Ectodermal cell (in vitro differentiated cells): ENCODE data around the gene NCAPH2.
"Not testable (repeated sequence)": the region's sequence is repeated elsewhere in the genome, so short reads cannot be mapped to it uniquely, and the experiment has no call there.

Experiments
- H3K27ac ChIP-seq: 2 replicates; pipeline ENCODE4 v1.7.0; 2013; ENCODE audit warnings: mild to moderate bottlenecking, low read depth, low read length; ENCODE audit not compliant: insufficient read depth, poor library complexity, severe bottlenecking
- H3K27me3 ChIP-seq: 2 replicates; pipeline ENCODE4 v1.7.0; 2013; ENCODE audit warnings: mild to moderate bottlenecking, low read length; ENCODE audit not compliant: insufficient read depth, control insufficient read depth, poor library complexity, severe bottlenecking
- H3K36me3 ChIP-seq: one replicate; pipeline ENCODE4 v1.7.0; 2013; ENCODE audit warnings: low read length; ENCODE audit not compliant: control insufficient read depth, insufficient read depth
- H3K4me1 ChIP-seq: one replicate; pipeline ENCODE4 v1.7.0; 2013; ENCODE audit warnings: low read length; ENCODE audit not compliant: control insufficient read depth, insufficient read depth
- H3K4me3 ChIP-seq: 2 replicates; pipeline ENCODE4 v1.7.0; 2013; ENCODE audit warnings: low read depth, low read length, control low read depth; ENCODE audit not compliant: insufficient read depth
- H3K9me3 ChIP-seq: 2 replicates; pipeline ENCODE4 v1.7.0; 2013; ENCODE audit warnings: mild to moderate bottlenecking, low read length, moderate library complexity; ENCODE audit not compliant: control insufficient read depth
- WGBS, 2 experiments: methylation state at CpG; one replicate each; pipeline ENCODE4 v1.1.7; 2013; ENCODE audit warnings: missing lambda C conversion rate in 2 of 2; 5-methylcytosine and 5-hydroxymethylcytosine counted together

NCAPH2 gene

GRCh38 chr22:50519151-50519550 is 11.1 kb downstream of the NCAPH2 start:
- H3K9me3 ChIP-seq = no peaks in the 10 kb centered on the region
- no peak overlapping the region for H3K4me3 ChIP-seq
- WGBS, 2 experiments = 97% methylated on average over 8 of the region's 8 CpGs
- no peak overlapping the region for H3K27ac ChIP-seq
- no peaks in the 10 kb centered on the region for H3K27me3 ChIP-seq
- peaks cover 42% of the 10 kb centered on the region for H3K36me3 ChIP-seq
- H3K4me1 ChIP-seq = peaks cover under 1% of the 10 kb centered on the region

DNA sequence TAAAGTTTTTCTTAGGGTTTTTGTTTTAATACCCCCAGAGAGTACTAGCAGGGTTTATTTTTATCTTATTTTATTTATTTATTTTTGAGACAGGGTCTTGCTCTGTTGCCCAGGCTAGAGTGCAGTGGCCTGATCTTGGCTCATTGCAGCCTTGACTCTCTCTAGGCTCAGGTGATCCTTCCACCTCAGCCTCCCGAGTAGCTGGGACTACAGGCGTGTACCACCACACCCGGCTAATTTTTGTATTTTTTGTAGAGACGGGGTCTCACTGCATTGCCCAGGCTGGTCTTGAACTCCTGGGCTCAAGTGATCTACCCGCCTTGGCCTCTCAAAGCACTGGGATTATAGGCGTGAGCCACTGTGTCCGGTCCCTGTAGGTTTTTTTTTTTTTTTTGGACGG is 12.2 kb downstream of the NCAPH2 start:
- WGBS, 2 experiments = 93 to 96% methylated on average over 8 of the region's 8 CpGs
- H3K36me3 ChIP-seq = peaks cover 42% of the 10 kb centered on the region
- not testable (repeated sequence) for H3K9me3 ChIP-seq, H3K4me1 ChIP-seq, H3K27ac ChIP-seq, H3K4me3 ChIP-seq, H3K27me3 ChIP-seq

- H3K4me1 ChIP-seq = peaks cover 6% of the 10 kb centered on the region
- no peaks in the 10 kb centered on the region for H3K9me3 ChIP-seq
- H3K27me3 ChIP-seq = no peaks in the 10 kb centered on the region
- H3K4me3 ChIP-seq = no peak overlapping the region
- WGBS, 2 experiments = 95% methylated on average over 13 of the region's 13 CpGs
- H3K36me3 ChIP-seq = peaks cover 42% of the 10 kb centered on the region
- H3K27ac ChIP-seq = no peak overlapping the region
Measured at GRCh38 chr22:50520826-50521453, 12.9 kb downstream of the NCAPH2 start.

DNA sequence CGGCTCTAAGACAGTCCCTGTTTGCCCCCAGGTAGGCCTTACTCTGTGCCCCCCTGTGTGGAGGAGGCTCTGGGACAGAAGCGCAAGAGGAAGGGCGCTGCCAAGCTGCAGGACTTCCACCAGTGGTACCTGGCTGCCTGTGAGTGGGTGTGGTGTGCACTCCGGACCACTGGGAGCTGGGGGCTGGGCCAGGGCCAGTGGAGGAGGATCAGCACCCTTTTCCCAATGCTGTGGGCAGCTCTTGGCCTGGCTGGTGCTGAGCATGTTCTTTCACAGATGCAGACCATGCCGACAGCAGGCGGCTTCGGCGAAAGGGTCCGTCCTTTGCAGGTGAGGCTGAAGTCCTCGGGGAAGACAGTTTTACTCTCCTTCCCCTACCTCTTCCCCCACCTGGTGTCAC is 13.7 kb downstream of the NCAPH2 start:
- Histone ChIP-seq H3K4me3 (no peak overlapping the region), H3K27me3 (peaks cover 2% of the 10 kb centered on the region), H3K27ac (no peak overlapping the region), H3K9me3 (no peaks in the 10 kb centered on the region), H3K36me3 (peaks cover 39% of the 10 kb centered on the region), H3K4me1 (peaks cover 9% of the 10 kb centered on the region)
- WGBS, 2 experiments = 97% methylated on average over 10 of the region's 10 CpGs

- Histone ChIP-seq H3K27ac (no peak overlapping the region), H3K36me3 (peaks cover 39% of the 10 kb centered on the region), H3K4me3 (no peak overlapping the region), H3K9me3 (no peaks in the 10 kb centered on the region), H3K4me1 (peaks cover 9% of the 10 kb centered on the region), H3K27me3 (peaks cover 8% of the 10 kb centered on the region)
- 95 to 97% methylated on average over 15 of the region's 15 CpGs for WGBS, 2 experiments
Measured at GRCh38 chr22:50522208-50522805, 14.3 kb downstream of the NCAPH2 start.

GRCh38 chr22:50522806-50523438 is 14.9 kb downstream of the NCAPH2 start:
- peaks cover 14% of the 10 kb centered on the region for H3K27me3 ChIP-seq
- H3K4me1 ChIP-seq = peaks cover 9% of the 10 kb centered on the region
- H3K36me3 ChIP-seq = peaks cover 34% of the 10 kb centered on the region
- H3K9me3 ChIP-seq = no peaks in the 10 kb centered on the region
- no peak overlapping the region for H3K4me3 ChIP-seq
- no peak overlapping the region for H3K27ac ChIP-seq
- WGBS, 2 experiments = 94 to 96% methylated on average over 22 of the region's 22 CpGs

DNA sequence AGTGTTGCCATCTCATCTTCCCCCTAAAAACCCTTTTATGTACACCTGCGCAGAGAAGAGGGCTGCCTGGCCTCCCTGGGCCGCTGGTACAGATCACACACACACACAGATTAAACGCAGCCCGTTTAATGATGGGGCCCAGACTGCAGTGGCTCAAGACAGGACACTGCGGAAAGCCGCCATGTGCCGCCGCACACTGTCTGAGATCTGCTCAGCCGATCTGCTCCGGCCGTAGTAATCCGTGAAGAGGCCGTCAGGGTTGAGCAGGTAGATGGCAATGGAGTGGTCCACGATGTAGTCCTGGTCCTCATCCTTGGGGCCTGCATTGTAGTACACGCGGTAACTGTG is 15.4 kb downstream of the NCAPH2 start:
- Histone ChIP-seq H3K36me3 (peaks cover 29% of the 10 kb centered on the region), H3K27ac (no peak overlapping the region), H3K4me3 (no peak overlapping the region), H3K4me1 (peaks cover 9% of the 10 kb centered on the region), H3K9me3 (no peaks in the 10 kb centered on the region), H3K27me3 (peaks cover 19% of the 10 kb centered on the region)
- WGBS, 2 experiments = 96 to 97% methylated on average over 16 of the region's 16 CpGs

- WGBS, 2 experiments = 92 to 93% methylated on average over 25 of the region's 25 CpGs
Measured at GRCh38 chr22:50523806-50524675, 16.0 kb downstream of the NCAPH2 start.

GRCh38 chr22:50524676-50525103 is 16.7 kb downstream of the NCAPH2 start:
- peaks cover 9% of the 10 kb centered on the region for H3K4me1 ChIP-seq
- H3K36me3 ChIP-seq = peaks cover 19% of the 10 kb centered on the region
- H3K27me3 ChIP-seq = peaks cover 32% of the 10 kb centered on the region
- H3K9me3 ChIP-seq = no peaks in the 10 kb centered on the region
- WGBS, 2 experiments = 30 to 32% methylated on average over 19 of the region's 19 CpGs
- H3K27ac ChIP-seq = peak overlapping the region; percentile 16
- peak overlapping the region; percentile 84 for H3K4me3 ChIP-seq

More at GRCh38 chr22:50523806-50524675, 16.0 kb downstream of the NCAPH2 start:
- H3K9me3 ChIP-seq = no peaks in the 10 kb centered on the region
- H3K4me3 ChIP-seq = peak overlapping the region; percentile 84
- peaks cover 25% of the 10 kb centered on the region for H3K27me3 ChIP-seq
- H3K4me1 ChIP-seq = peaks cover 9% of the 10 kb centered on the region
- H3K36me3 ChIP-seq = peaks cover 25% of the 10 kb centered on the region
- H3K27ac ChIP-seq = no peak overlapping the region
